Ovary (tissue), 9 donors: ENCODE results near the gene TRPV3. TPM values are rescaled to one million over a fixed set of nuclear protein-coding genes. Genes with fewer than 3 reads are reported as not detected.

Experiments
- DNase-seq, 5 donors: peaks; one replicate each; pipeline ENCODE4 v3.0.0-alpha.2; 2019 to 2020
- H3K27ac ChIP-seq, 2 donors: fragments of 200-600 bp; one replicate each; pipeline versions ENCODE4 v1.5.1 to v1.8.0; 2019 to 2022
- H3K27me3 ChIP-seq: fragments of 200-600 bp; one replicate; pipeline ENCODE4 v1.8.0; 2022
- H3K36me3 ChIP-seq: fragments of 200-600 bp; sonication (generic); one replicate; pipeline ENCODE4 v1.5.1; 2019
- H3K4me1 ChIP-seq: one replicate; pipeline ENCODE4 v1.8.1; 2013; ENCODE audit warnings: mild to moderate bottlenecking, moderate library complexity; ENCODE audit not compliant: insufficient read depth
- H3K4me3 ChIP-seq: fragments of 200-600 bp; sonication (generic); one replicate; pipeline ENCODE4 v1.5.1; 2017
- H3K9me3 ChIP-seq, 2 donors: fragments of 200-600 bp in 1 of 2; sonication (generic) in 1 of 2; one replicate each; pipeline versions ENCODE4 v1.5.1 to v1.8.1; 2013 to 2019; ENCODE audit warnings: mild to moderate bottlenecking in 1 of 2, moderate library complexity in 1 of 2
- CTCF ChIP-seq, 3 donors: fragments of 450-650 bp in 2 of 3; fragments of 200-600 bp in 1 of 3; IDR thresholded peaks; one replicate each; pipeline versions ENCODE4 v1.5.1 to v1.8.0; 2016 to 2022; ENCODE audit warnings: antibody characterized with exemption in 3 of 3, mild to moderate bottlenecking in 1 of 3
- EP300 ChIP-seq: sonication (generic); formaldehyde crosslinking; IDR thresholded peaks from one replicate; pipeline ENCODE4 v1.6.1; 2017; ENCODE audit warnings: antibody characterized with exemption
- POLR2A ChIP-seq: fragments of 450-650 bp; IDR thresholded peaks from one replicate; pipeline ENCODE4 v1.6.1; 2017; ENCODE audit warnings: antibody characterized with exemption, mild to moderate bottlenecking, moderate library complexity
- WGBS, 3 donors: extraction: QIAGEN DNeasy Blood & Tissue Kit in 1 of 3; methylation state at CpG; one replicate each; pipeline versions ENCODE4 v1.1.5 to v1.1.7; 2013 to 2017; 5-methylcytosine and 5-hydroxymethylcytosine counted together
- intact Hi-C, 4 donors: fragments of 100-400 bp; cut with DNase I; formaldehyde crosslinking; loops; one replicate each; pipeline versions ENCODE4 v1.11.0 to v1.15.1; 2022 to 2023
- polyA plus RNA-seq, 2 donors: library from polyadenylated mRNA; stranded (reverse); fragments of 200-250 nt in 1 of 2; fragments of 350-450 nt in 1 of 2; fragmentation: Illumina TruSeq in 1 of 2; extraction: RNeasy Lipid Tissue Mini Kit (QIAGEN cat#74804) in 1 of 2; gene quantifications; one replicate each; pipeline ENCODE4 v1.2.3, GENCODE V29; 2013 to 2014
- total RNA-seq, 7 donors: library from RNA; depleted of rRNA in 2 of 7; stranded (reverse); fragments of >200 nt in 2 of 7; fragmentation: NEBNext Ultra II Directional in 3 of 7; extraction: Animal tissue kit (Norgen Biotek cat#: 25700) in 3 of 7; gene quantifications; one replicate each; pipeline versions ENCODE4 v1.1.0 to v1.2.4, GENCODE V29; 2016 to 2023
- donor health status: DM: no; HTN: no; CAD: no; lungs with moderate emphysema.
- donor health status: DM: no; HTN: no; CAD: no.
- donor health status: Bipolar disorder and iron deficiency.
- donor health status: DM: yes; HTN: yes; CAD: no.
- donor health status: DM: no; HTN: no; CAD: no.
- donor health status: DM: yes; HTN: yes; CAD: no.

The TRPV3 gene
- total and polyA plus RNA-seq, 9 donors: 0.12 to 5.8 (median 1.9) TPM

GRCh38 chr17:3600529-3601205 lies 43.1 kb upstream of the TRPV3 start:
- 67 to 77% (median 73%) methylated on average over 15 of the region's 15 CpGs for WGBS, 3 donors
- Histone ChIP-seq H3K27ac (no peak overlapping the region), H3K27me3 (no peaks in the 10 kb centered on the region), H3K36me3 (no peaks in the 10 kb centered on the region), H3K4me3 (no peak overlapping the region), H3K4me1 (no peaks in the 10 kb centered on the region), H3K9me3 (no peaks in the 10 kb centered on the region)
- DNase-seq: no peak
- intact Hi-C loops: no loop called here
- no peak for TF ChIP-seq EP300
- no peak for TF ChIP-seq CTCF (IDR thresholded peaks at IDR 0.05)
- no peak for TF ChIP-seq POLR2A

- DNase-seq: no peak
- Histone ChIP-seq H3K4me1 (no peaks in the 10 kb centered on the region), H3K9me3 (no peaks in the 10 kb centered on the region), H3K27ac (no peak overlapping the region), H3K36me3 (no peaks in the 10 kb centered on the region), H3K4me3 (no peak overlapping the region), H3K27me3 (no peaks in the 10 kb centered on the region)
- intact Hi-C loops: no loop called here
- WGBS, 3 donors: 88 to 90% (median 88%) methylated on average over 13 of the region's 13 CpGs
- no peak for TF ChIP-seq CTCF (IDR thresholded peaks at IDR 0.05)
- no peak for TF ChIP-seq EP300
- no peak for TF ChIP-seq POLR2A
These were observed 40.5 kb upstream of the TRPV3 start for GRCh38 chr17:3598078-3598477.

- no peak for TF ChIP-seq CTCF (IDR thresholded peaks at IDR 0.05)
- no peak for TF ChIP-seq EP300
- TF ChIP-seq POLR2A: no peak
- Histone ChIP-seq H3K27me3 (no peaks in the 10 kb centered on the region), H3K27ac (no peak overlapping the region), H3K36me3 (no peaks in the 10 kb centered on the region), H3K9me3 (no peaks in the 10 kb centered on the region), H3K4me1 (no peaks in the 10 kb centered on the region), H3K4me3 (no peak overlapping the region)
- DNase-seq: no peak
- intact Hi-C loops: no loop called here
- 84 to 88% (median 87%) methylated on average over 27 of the region's 27 CpGs for WGBS, 3 donors
These were observed 39.3 kb upstream of the TRPV3 start for GRCh38 chr17:3596804-3597464.

GRCh38 chr17:3594976-3595375 lies 37.4 kb upstream of the TRPV3 start:
- TF ChIP-seq CTCF (IDR thresholded peaks at IDR 0.05) (no peak), EP300 (no peak), POLR2A (no peak)
- 80 to 88% (median 85%) methylated on average over 15 of the region's 15 CpGs for WGBS, 3 donors
- H3K9me3 ChIP-seq: no peaks in the 10 kb centered on the region
- DNase-seq: no peak
- intact Hi-C loops: no loop called here
- no peaks in the 10 kb centered on the region for H3K27me3 ChIP-seq
- no peak overlapping the region for H3K4me3 ChIP-seq
- no peaks in the 10 kb centered on the region for H3K36me3 ChIP-seq
- H3K27ac ChIP-seq: no peak overlapping the region
- no peaks in the 10 kb centered on the region for H3K4me1 ChIP-seq
